Measurements from ENCODE around the gene GPR161. TPM values are rescaled to one million over a fixed set of nuclear protein-coding genes. Genes with fewer than 3 reads are reported as not detected.
"Not testable (repeated sequence)": the region's sequence is repeated elsewhere in the genome, so short reads cannot be mapped to it uniquely, and the experiment has no call there.

GPR161 gene
- total RNA-seq, 1 donor from 2014 or later = 0.41 TPM

DNA sequence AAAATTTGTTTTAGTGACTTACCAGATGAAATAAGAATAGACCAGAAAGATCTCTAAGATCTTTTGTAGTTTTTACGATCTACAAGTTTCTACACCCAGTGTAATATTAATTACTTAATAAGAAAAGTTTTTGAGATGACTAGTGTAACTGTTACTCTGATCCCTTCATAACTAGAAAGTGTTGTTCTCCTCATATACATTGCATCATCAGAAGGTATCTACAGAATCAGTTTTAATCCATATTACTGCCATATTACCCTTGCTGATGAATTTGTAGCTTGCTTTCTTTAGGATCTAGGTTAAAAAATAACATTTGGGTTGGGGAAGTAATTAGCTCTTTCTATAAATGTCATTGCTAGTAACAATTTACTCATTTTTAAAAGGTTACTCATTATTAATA, 72.5 kb downstream of the GPR161 start:
- H3K27me3 Mint-ChIP-seq (ENCODE audit: insufficient read depth) = no peaks in the 10 kb centered on the region
- no peaks in the 10 kb centered on the region for H3K4me1 Mint-ChIP-seq (ENCODE audit: low read depth)
- DNase-seq (ENCODE audit: low spot score) = no peak
- H3K27ac Mint-ChIP-seq = no peak overlapping the region
- H3K4me3 Mint-ChIP-seq = no peak overlapping the region
- peaks cover 17% of the 10 kb centered on the region for H3K36me3 Mint-ChIP-seq (ENCODE audit: low read depth)
- intact Hi-C loops (cut with micrococcal nuclease) = no loop called here
- H3K9me3 Mint-ChIP-seq = no peaks in the 10 kb centered on the region

DNA sequence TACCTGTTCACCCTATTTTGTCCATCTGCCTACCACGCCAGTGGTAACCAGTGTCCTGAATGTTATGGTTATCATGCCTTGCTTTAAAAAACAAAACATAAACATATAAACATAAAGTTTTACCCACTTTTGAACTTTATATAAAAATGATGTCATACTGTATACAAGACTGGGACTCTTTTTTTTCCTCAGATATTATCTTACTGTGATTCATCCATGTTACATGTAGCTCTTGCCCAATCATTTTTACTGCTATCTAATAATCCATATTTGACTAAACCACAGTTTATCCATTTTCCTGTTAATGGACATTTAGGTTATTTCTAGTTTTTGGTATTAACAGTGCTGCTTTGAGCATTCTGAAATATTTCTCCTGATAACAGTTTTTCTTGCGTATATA, 78.8 kb downstream of the GPR161 start:
- DNase-seq (ENCODE audit: low spot score) = no peak
- H3K4me3 Mint-ChIP-seq = no peak overlapping the region
- peaks cover 4% of the 10 kb centered on the region for H3K4me1 Mint-ChIP-seq (ENCODE audit: low read depth)
- intact Hi-C loops (cut with micrococcal nuclease) = no loop called here
- H3K36me3 Mint-ChIP-seq (ENCODE audit: low read depth) = no peaks in the 10 kb centered on the region
- H3K27ac Mint-ChIP-seq = no peak overlapping the region
- H3K9me3 Mint-ChIP-seq = no peaks in the 10 kb centered on the region
- H3K27me3 Mint-ChIP-seq (ENCODE audit: insufficient read depth) = no peaks in the 10 kb centered on the region

DNA sequence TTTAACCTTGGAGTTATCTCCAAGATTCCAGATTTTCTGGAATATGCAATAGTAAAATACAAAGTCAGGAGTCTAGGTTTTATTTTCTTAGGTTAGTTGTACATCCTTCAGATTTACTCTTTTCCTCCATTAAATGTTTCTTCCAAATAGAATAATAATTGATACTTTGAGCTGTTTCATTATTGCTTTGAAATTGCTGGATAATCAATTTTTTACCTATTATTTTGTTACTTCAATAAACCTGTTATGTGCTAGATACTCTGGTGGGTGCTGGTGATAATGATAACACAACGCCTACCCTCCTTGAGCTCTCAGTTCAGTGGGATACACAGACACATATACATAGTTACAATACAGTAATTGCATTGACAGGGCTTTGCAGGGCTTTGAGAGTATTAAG, 79.4 kb downstream of the GPR161 start:
- Mint-ChIP-seq H3K9me3 (no peaks in the 10 kb centered on the region), H3K4me3 (no peak overlapping the region), H3K4me1 (ENCODE audit: low read depth) (peaks cover 4% of the 10 kb centered on the region), H3K27ac (no peak overlapping the region), H3K27me3 (ENCODE audit: insufficient read depth) (no peaks in the 10 kb centered on the region), H3K36me3 (ENCODE audit: low read depth) (no peaks in the 10 kb centered on the region)
- intact Hi-C loops (cut with micrococcal nuclease) = no loop called here
- DNase-seq (ENCODE audit: low spot score) = no peak

DNA sequence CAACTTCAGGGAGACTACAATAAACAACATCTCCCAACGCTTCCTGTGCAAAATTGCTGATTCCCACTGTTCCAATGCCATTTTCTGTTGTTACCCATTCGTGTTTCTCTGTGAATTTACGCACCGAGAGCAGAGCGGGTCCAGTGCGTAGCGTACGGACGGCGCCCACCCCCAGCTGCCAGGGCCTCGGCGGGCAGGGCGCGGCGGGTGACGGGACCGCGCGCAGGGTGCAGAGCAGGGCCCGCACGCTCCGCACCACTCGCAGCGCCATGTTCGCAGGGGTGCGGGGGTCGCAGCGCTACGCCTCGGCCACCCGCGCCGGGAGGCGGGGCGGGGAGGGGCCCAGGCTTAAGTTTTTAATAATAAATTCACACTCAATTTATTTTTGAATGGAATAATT, 80.6 kb downstream of the GPR161 start:
- H3K4me1 Mint-ChIP-seq (ENCODE audit: low read depth); H3K27ac Mint-ChIP-seq; H3K36me3 Mint-ChIP-seq (ENCODE audit: low read depth); intact Hi-C loops (cut with micrococcal nuclease); H3K9me3 Mint-ChIP-seq; H3K27me3 Mint-ChIP-seq (ENCODE audit: insufficient read depth); DNase-seq (ENCODE audit: low spot score); H3K4me3 Mint-ChIP-seq: not testable (repeated sequence)

DNA sequence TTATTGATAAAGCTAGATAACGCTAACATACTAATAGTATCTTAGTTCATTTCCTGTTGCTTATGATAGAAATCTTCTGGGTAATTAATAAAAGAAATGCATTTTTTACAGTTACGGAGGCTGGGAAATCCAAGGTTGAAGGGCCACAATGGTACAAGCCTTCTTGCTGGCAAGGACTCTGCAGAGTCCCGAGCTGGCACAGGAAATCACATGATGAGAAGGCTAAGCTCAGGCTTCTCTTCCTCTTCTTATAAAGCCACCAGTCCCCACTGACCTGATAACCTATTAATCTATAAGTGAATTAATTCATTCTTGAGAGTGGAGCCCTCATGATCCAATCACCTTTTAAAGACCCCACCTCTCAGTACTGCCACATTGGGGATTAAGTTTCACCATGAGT, 82.6 kb downstream of the GPR161 start:
- Mint-ChIP-seq H3K4me3 (no peak overlapping the region), H3K9me3 (no peaks in the 10 kb centered on the region), H3K27me3 (ENCODE audit: insufficient read depth) (no peaks in the 10 kb centered on the region), H3K4me1 (ENCODE audit: low read depth) (peaks cover 4% of the 10 kb centered on the region), H3K36me3 (ENCODE audit: low read depth) (peaks cover 3% of the 10 kb centered on the region), H3K27ac (no peak overlapping the region)
- DNase-seq (ENCODE audit: low spot score) = no peak
- intact Hi-C loops (cut with micrococcal nuclease) = no loop called here

DNA sequence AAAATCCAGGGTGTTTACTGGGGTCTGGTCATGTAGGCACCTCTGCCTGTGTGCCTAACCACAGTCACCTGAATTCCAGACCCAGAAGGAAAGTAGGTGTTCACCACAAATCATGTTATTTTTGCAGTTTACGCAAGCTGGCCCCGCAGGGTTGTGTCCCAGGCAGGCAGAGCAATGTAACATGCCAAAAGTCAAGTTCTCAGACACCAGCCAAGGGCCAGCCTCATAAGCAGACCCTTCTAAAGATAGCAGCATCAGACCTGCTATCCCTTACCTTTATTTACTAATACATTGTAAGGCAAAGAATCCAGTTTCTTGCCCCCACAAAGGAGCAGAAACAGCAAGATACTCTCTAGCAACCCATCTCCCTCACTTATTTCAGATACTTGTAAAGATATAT, 83.0 kb downstream of the GPR161 start:
- H3K27ac Mint-ChIP-seq = no peak overlapping the region
- DNase-seq (ENCODE audit: low spot score) = no peak
- H3K4me3 Mint-ChIP-seq = no peak overlapping the region
- no peaks in the 10 kb centered on the region for H3K27me3 Mint-ChIP-seq (ENCODE audit: insufficient read depth)
- intact Hi-C loops (cut with micrococcal nuclease) = no loop called here
- peaks cover 3% of the 10 kb centered on the region for H3K36me3 Mint-ChIP-seq (ENCODE audit: low read depth)
- H3K4me1 Mint-ChIP-seq (ENCODE audit: low read depth) = peaks cover 4% of the 10 kb centered on the region
- H3K9me3 Mint-ChIP-seq = no peaks in the 10 kb centered on the region

DNA sequence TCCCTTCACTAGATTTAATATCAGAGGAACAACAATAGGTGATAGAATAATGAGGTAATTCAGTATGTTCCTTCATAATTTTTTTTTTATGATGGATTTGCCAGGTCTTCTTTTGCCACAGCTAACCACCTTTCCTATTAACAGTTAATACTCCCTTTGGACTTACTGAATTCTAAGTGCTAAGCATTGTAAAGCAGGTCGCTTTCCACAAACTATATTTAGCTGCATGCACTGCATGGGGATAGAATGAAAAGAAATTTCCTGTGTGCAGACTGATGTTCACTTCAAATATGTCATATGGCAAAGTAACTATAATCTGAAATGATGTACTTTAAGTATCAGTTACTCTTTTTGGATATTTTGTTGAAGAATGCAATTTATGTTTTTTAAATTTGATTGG, 85.8 kb downstream of the GPR161 start:
- H3K27me3 Mint-ChIP-seq (ENCODE audit: insufficient read depth) = no peaks in the 10 kb centered on the region
- DNase-seq (ENCODE audit: low spot score) = no peak
- peaks cover 4% of the 10 kb centered on the region for H3K4me1 Mint-ChIP-seq (ENCODE audit: low read depth)
- H3K36me3 Mint-ChIP-seq (ENCODE audit: low read depth) = peaks cover 6% of the 10 kb centered on the region
- intact Hi-C loops (cut with micrococcal nuclease) = no loop called here
- no peaks in the 10 kb centered on the region for H3K9me3 Mint-ChIP-seq
- no peak overlapping the region for H3K27ac Mint-ChIP-seq
- no peak overlapping the region for H3K4me3 Mint-ChIP-seq

DNA sequence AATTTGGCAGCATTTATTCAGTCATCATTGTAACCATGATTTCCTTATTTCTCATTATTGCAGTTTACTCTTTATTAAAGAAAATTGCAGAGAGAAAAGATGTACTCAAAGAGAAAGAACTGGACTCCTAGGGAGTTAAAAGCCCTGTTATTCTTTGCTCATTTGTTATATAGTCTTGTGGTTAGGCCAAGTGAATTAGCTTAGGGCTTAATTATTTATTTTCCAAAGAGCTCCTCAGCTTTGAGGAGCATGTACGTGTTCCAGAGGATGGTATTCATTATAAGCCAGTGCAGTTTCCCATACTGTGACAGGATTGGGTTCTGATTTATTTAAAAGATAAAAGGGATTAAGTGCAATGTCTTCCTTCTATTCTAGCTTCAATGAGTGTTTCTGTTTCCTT, 86.4 kb downstream of the GPR161 start:
- no peaks in the 10 kb centered on the region for H3K9me3 Mint-ChIP-seq
- no peaks in the 10 kb centered on the region for H3K27me3 Mint-ChIP-seq (ENCODE audit: insufficient read depth)
- intact Hi-C loops (cut with micrococcal nuclease) = no loop called here
- peaks cover 6% of the 10 kb centered on the region for H3K36me3 Mint-ChIP-seq (ENCODE audit: low read depth)
- no peak overlapping the region for H3K27ac Mint-ChIP-seq
- H3K4me1 Mint-ChIP-seq (ENCODE audit: low read depth) = peaks cover 4% of the 10 kb centered on the region
- DNase-seq (ENCODE audit: low spot score) = no peak
- H3K4me3 Mint-ChIP-seq = no peak overlapping the region

DNA sequence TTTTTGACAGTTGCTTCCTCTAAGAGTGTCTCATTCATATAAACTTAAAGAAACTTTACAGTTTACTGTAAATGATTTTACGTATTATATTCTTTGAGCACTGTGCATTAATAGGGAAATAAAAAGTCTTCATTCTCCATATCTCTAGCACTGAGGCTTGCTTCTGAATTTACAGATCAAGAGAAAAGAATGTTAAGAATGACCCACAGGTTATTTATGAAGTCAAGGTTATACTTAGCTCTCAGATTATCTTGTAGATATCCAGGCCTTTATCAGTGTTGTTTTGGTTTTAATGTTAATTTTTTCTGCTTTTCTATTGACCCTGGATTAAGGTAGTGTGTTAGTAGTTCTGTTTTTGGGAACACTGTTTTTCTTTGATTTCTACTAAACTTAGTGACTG, 91.4 kb downstream of the GPR161 start:
- Mint-ChIP-seq H3K27ac (no peak overlapping the region), H3K9me3 (no peaks in the 10 kb centered on the region), H3K27me3 (ENCODE audit: insufficient read depth) (no peaks in the 10 kb centered on the region), H3K4me3 (no peak overlapping the region), H3K4me1 (ENCODE audit: low read depth) (no peaks in the 10 kb centered on the region), H3K36me3 (ENCODE audit: low read depth) (peaks cover 14% of the 10 kb centered on the region)
- intact Hi-C loops (cut with micrococcal nuclease) = no loop called here
- DNase-seq (ENCODE audit: low spot score) = no peak

DNA sequence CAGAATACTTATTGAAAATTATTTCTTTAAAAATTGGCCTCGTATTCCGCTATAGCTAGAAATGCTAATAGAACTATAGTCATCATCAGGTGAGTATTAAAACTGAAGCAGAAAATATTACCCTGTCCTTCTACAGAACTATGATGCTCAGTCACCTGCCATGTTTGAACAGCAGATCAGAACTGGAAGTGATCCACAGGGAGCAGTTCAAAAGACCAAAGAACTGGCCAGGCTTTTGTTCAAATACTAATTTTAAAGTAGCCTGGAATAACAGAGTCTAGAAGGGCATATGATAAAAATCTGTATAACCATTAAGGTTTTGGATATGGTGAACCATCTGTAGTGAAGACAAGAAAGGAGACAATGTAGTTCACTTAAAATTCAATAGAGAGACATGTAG, 94.4 kb downstream of the GPR161 start:
- Mint-ChIP-seq H3K9me3 (no peaks in the 10 kb centered on the region), H3K4me1 (ENCODE audit: low read depth) (no peaks in the 10 kb centered on the region), H3K4me3 (no peak overlapping the region), H3K27ac (no peak overlapping the region), H3K36me3 (ENCODE audit: low read depth) (peaks cover 13% of the 10 kb centered on the region), H3K27me3 (ENCODE audit: insufficient read depth) (no peaks in the 10 kb centered on the region)
- DNase-seq (ENCODE audit: low spot score) = no peak
- intact Hi-C loops (cut with micrococcal nuclease) = no loop called here

DNA sequence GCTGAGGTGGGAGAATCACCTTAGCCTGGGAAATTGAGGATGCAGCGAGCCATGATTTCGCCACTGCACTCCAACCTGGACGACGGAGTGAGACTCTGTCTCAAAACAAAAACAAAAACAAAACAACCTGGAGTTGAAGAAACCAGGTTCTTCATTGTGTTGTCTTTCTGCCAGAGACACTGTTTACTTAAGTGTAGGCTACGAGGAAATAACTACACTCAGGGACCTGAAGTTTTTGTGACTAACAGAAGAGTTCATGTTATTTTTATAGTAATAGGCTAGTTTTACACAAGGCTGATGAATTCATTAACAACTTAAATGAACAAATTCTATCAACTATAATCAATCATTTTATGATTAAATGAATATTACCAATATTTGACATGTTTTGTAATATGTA, 101.4 kb downstream of the GPR161 start:
- H3K4me3 Mint-ChIP-seq = no peak overlapping the region
- no peaks in the 10 kb centered on the region for H3K4me1 Mint-ChIP-seq (ENCODE audit: low read depth)
- no peak overlapping the region for H3K27ac Mint-ChIP-seq
- peaks cover 1% of the 10 kb centered on the region for H3K36me3 Mint-ChIP-seq (ENCODE audit: low read depth)
- intact Hi-C loops (cut with micrococcal nuclease) = no loop called here
- no peak for DNase-seq (ENCODE audit: low spot score)
- no peaks in the 10 kb centered on the region for H3K27me3 Mint-ChIP-seq (ENCODE audit: insufficient read depth)
- H3K9me3 Mint-ChIP-seq = no peaks in the 10 kb centered on the region

DNA sequence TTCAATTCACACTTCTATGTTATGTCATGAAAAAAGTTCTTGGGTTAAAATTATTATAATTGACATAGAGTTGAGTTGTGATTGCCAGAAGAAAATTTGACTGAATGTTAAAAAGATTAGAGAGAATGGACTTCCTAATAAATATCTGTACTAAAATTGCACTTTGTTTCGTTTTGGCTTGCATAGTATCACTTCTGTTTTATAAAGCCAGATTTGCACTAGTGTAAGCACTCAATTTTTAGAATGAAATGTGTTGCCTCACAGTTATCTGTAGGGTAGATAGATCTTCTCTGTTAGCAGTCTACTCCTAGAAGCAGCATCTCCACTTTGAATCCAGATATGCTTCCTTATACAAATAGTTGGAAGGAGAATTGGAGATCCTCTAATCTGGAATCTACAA, 104.7 kb downstream of the GPR161 start:
- no peaks in the 10 kb centered on the region for H3K4me1 Mint-ChIP-seq (ENCODE audit: low read depth)
- H3K36me3 Mint-ChIP-seq (ENCODE audit: low read depth) = no peaks in the 10 kb centered on the region
- intact Hi-C loops (cut with micrococcal nuclease) = no loop called here
- no peak overlapping the region for H3K4me3 Mint-ChIP-seq
- DNase-seq (ENCODE audit: low spot score) = no peak
- no peaks in the 10 kb centered on the region for H3K9me3 Mint-ChIP-seq
- H3K27me3 Mint-ChIP-seq (ENCODE audit: insufficient read depth) = no peaks in the 10 kb centered on the region
- H3K27ac Mint-ChIP-seq = no peak overlapping the region

DNA sequence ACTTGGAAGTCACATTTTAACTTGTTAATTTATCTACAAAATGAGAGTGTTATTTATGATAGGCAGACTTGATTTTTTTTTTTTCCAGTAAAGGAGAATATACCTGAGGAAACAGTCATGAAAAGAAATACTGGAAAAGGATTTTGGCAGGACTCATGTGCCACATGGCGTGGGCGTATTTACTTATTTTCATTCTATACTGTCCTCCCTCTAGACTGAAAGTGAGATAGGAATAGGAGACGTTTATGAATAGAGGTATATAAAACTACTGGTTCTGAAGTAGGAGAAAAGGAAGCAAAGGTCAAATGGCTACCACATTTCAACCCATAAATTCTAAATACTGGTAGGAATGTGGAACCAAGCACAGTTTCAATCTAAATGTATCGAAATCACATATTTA, 105.1 kb downstream of the GPR161 start:
- H3K27ac Mint-ChIP-seq = no peak overlapping the region
- no peak overlapping the region for H3K4me3 Mint-ChIP-seq

DNA sequence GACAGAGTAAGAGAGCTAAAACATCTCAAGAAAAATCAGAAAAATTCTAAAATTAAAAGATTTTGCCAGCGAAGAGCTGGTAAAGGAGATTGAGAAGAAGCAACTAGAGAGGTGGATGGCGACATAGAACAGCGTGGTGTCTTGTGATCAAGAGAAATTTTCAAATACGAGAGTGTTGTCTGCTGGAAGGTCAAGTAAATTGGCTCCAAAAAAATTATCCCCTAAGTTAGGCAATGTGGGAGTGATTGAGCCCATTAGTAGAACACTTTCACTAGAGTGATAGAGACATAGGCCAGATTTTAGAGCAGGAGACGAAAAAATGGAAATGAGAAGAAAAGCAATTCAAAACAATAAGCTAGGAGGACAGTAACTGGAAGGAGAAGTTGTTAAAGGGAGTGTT, 105.5 kb downstream of the GPR161 start:
- intact Hi-C loops (cut with micrococcal nuclease) = no loop called here
- Mint-ChIP-seq H3K27me3 (ENCODE audit: insufficient read depth) (no peaks in the 10 kb centered on the region), H3K4me3 (no peak overlapping the region), H3K4me1 (ENCODE audit: low read depth) (no peaks in the 10 kb centered on the region), H3K27ac (no peak overlapping the region), H3K9me3 (no peaks in the 10 kb centered on the region), H3K36me3 (ENCODE audit: low read depth) (no peaks in the 10 kb centered on the region)
- DNase-seq (ENCODE audit: low spot score) = no peak

More for the DNA sequence above, 105.1 kb downstream of the GPR161 start:
- no peak for DNase-seq (ENCODE audit: low spot score)
- Mint-ChIP-seq H3K36me3 (ENCODE audit: low read depth) (no peaks in the 10 kb centered on the region), H3K27me3 (ENCODE audit: insufficient read depth) (no peaks in the 10 kb centered on the region), H3K4me1 (ENCODE audit: low read depth) (no peaks in the 10 kb centered on the region), H3K9me3 (no peaks in the 10 kb centered on the region)
- intact Hi-C loops (cut with micrococcal nuclease) = no loop called here
